Nephron (organoid): ENCODE measurements around the gene FLT3.
"Not testable (repeated sequence)": the region's sequence is repeated elsewhere in the genome, so short reads cannot be mapped to it uniquely, and the experiment has no call there.

ENCODE experiments used
- H3K27ac Mint-ChIP-seq, 3 experiments: 2 replicates each; pipeline ENCODE4 v1.8.0; 2020; ENCODE audit warnings: mixed read lengths in 3 of 3, mild to moderate bottlenecking in 2 of 3, moderate library complexity in 1 of 3
- H3K27me3 Mint-ChIP-seq: 2 replicates; pipeline ENCODE4 v1.8.0; 2021; ENCODE audit warnings: low read depth, mild to moderate bottlenecking, moderate library complexity, mixed read lengths
- H3K36me3 Mint-ChIP-seq: 2 replicates; pipeline ENCODE4 v1.8.0; 2020; ENCODE audit warnings: low read depth, mixed read lengths
- H3K4me1 Mint-ChIP-seq: 2 replicates; pipeline ENCODE4 v1.8.0; 2020; ENCODE audit warnings: mixed read lengths
- H3K4me3 Mint-ChIP-seq, 3 experiments: 2 replicates each; pipeline ENCODE4 v1.8.0; 2020; ENCODE audit warnings: mild to moderate bottlenecking in 3 of 3, mixed read lengths in 3 of 3, moderate library complexity in 2 of 3
- H3K9me3 Mint-ChIP-seq: 2 replicates; pipeline ENCODE4 v1.8.0; 2020; ENCODE audit warnings: mixed read lengths
- CTCF ChIP-seq, 3 experiments: fragments of 200-600 bp; sonication (generic); IDR thresholded peaks; one replicate each; pipeline ENCODE4 v1.5.0; 2021; ENCODE audit warnings: antibody characterized with exemption in 3 of 3; ENCODE audit not compliant: unreplicated experiment in 3 of 3

The FLT3 gene

GRCh38 chr13:28097503-28097902, 2.9 kb downstream of the FLT3 start:
- H3K27me3 Mint-ChIP-seq, result peaks cover 95% of the 10 kb centered on the region
- H3K4me1 Mint-ChIP-seq, result no peaks in the 10 kb centered on the region
- H3K36me3 Mint-ChIP-seq, result peaks cover 4% of the 10 kb centered on the region
- no peak for TF ChIP-seq CTCF (IDR thresholded peaks at IDR 0.05; ENCODE audit: unreplicated experiment in 3 of 3)
- no peak overlapping the region for H3K27ac Mint-ChIP-seq
- H3K4me3 Mint-ChIP-seq, result no peak overlapping the region
- peaks cover 14% of the 10 kb centered on the region for H3K9me3 Mint-ChIP-seq

GRCh38 chr13:28094306-28094705, 6.1 kb downstream of the FLT3 start:
- Mint-ChIP-seq H3K4me1 (no peaks in the 10 kb centered on the region), H3K4me3 (no peak overlapping the region), H3K36me3 (peaks cover 4% of the 10 kb centered on the region), H3K9me3 (peaks cover 12% of the 10 kb centered on the region), H3K27me3 (peaks cover 69% of the 10 kb centered on the region), H3K27ac (no peak overlapping the region)
- no peak for TF ChIP-seq CTCF (IDR thresholded peaks at IDR 0.05; ENCODE audit: unreplicated experiment in 3 of 3)

GRCh38 chr13:28093881-28094280, 6.5 kb downstream of the FLT3 start:
- TF ChIP-seq CTCF (IDR thresholded peaks at IDR 0.05; ENCODE audit: unreplicated experiment in 3 of 3), result no peak
- Mint-ChIP-seq H3K4me1 (no peaks in the 10 kb centered on the region), H3K36me3 (peaks cover 4% of the 10 kb centered on the region), H3K4me3 (no peak overlapping the region), H3K27ac (no peak overlapping the region), H3K9me3 (peaks cover 11% of the 10 kb centered on the region), H3K27me3 (peaks cover 65% of the 10 kb centered on the region)

GRCh38 chr13:28092431-28092830, 7.9 kb downstream of the FLT3 start:
- Mint-ChIP-seq H3K4me1 (no peaks in the 10 kb centered on the region), H3K4me3 (no peak overlapping the region), H3K9me3 (peaks cover 8% of the 10 kb centered on the region), H3K27ac (no peak overlapping the region), H3K36me3 (no peaks in the 10 kb centered on the region), H3K27me3 (peaks cover 51% of the 10 kb centered on the region)
- no peak for TF ChIP-seq CTCF (IDR thresholded peaks at IDR 0.05; ENCODE audit: unreplicated experiment in 3 of 3)

GRCh38 chr13:28089065-28089464, 11.3 kb downstream of the FLT3 start:
- no peak overlapping the region for H3K27ac Mint-ChIP-seq
- peaks cover 26% of the 10 kb centered on the region for H3K27me3 Mint-ChIP-seq
- no peak for TF ChIP-seq CTCF (IDR thresholded peaks at IDR 0.05; ENCODE audit: unreplicated experiment in 3 of 3)

GRCh38 chr13:28077820-28078219, 22.6 kb downstream of the FLT3 start:
- not testable (repeated sequence) for H3K4me1 Mint-ChIP-seq, H3K36me3 Mint-ChIP-seq, H3K27ac Mint-ChIP-seq, H3K9me3 Mint-ChIP-seq, H3K4me3 Mint-ChIP-seq, H3K27me3 Mint-ChIP-seq

More at GRCh38 chr13:28089065-28089464, 11.3 kb downstream of the FLT3 start:
- H3K4me1 Mint-ChIP-seq, result no peaks in the 10 kb centered on the region
- no peaks in the 10 kb centered on the region for H3K36me3 Mint-ChIP-seq
- peaks cover 9% of the 10 kb centered on the region for H3K9me3 Mint-ChIP-seq
- H3K4me3 Mint-ChIP-seq, result no peak overlapping the region
